Ishikawa (cell line): ENCODE data around the gene ANO7.

Experiments used
- CEBPB ChIP-seq: IDR thresholded peaks from 2 replicates; pipeline ENCODE4 v1.6.1; 2012
- EGR1 ChIP-seq: IDR thresholded peaks from 2 replicates; pipeline ENCODE4 v1.6.1; 2012
- EP300 ChIP-seq: IDR thresholded peaks from 2 replicates; pipeline ENCODE4 v1.6.1; 2012; ENCODE audit warnings: borderline replicate concordance
- FOXM1 ChIP-seq: IDR thresholded peaks from 2 replicates; pipeline ENCODE4 v1.6.1; 2012; ENCODE audit warnings: low read depth, borderline replicate concordance
- MAX ChIP-seq: IDR thresholded peaks from 2 replicates; pipeline ENCODE4 v1.6.1; 2012
- NFIC ChIP-seq: IDR thresholded peaks from 2 replicates; pipeline ENCODE4 v1.6.1; 2012
- RAD21 ChIP-seq: IDR thresholded peaks from 2 replicates; pipeline ENCODE4 v1.6.1; 2012; ENCODE audit warnings: low read depth
- TAF1 ChIP-seq: IDR thresholded peaks from 2 replicates; pipeline ENCODE4 v1.6.1; 2012; ENCODE audit warnings: low read depth, mild to moderate bottlenecking
- TEAD4 ChIP-seq: IDR thresholded peaks from 2 replicates; pipeline ENCODE4 v1.6.1; 2012
- YY1 ChIP-seq: IDR thresholded peaks from 2 replicates; pipeline ENCODE4 v1.6.1; 2012; ENCODE audit warnings: low read depth
- ZBTB7A ChIP-seq: IDR thresholded peaks from 2 replicates; pipeline ENCODE4 v1.6.1; 2012; ENCODE audit warnings: low read depth

GRCh38 chr2:241153616-241154015, 34.9 kb upstream of the ANO7 start:
- TF ChIP-seq EP300: no peak
- no peak for TF ChIP-seq RAD21
- TF ChIP-seq FOXM1: no peak
- TF ChIP-seq MAX: no peak
- no peak for TF ChIP-seq YY1
- TF ChIP-seq TAF1: no peak
- TF ChIP-seq EGR1: no peak
- no peak for TF ChIP-seq ZBTB7A
- TF ChIP-seq CEBPB: no peak
- no peak for TF ChIP-seq TEAD4
- TF ChIP-seq NFIC: no peak
